OCI-LY1 (cell line): ENCODE results near the gene MAFB.

Experiments used
- H2AFZ ChIP-seq: fragments of 200-600 bp; sonication (generic), shearing (Covaris generic); 2 replicates; pipeline ENCODE4 v1.6.0; 2014; ENCODE audit warnings: antibody characterized with exemption, mild to moderate bottlenecking, low read length
- H3F3A ChIP-seq: fragments of 200-600 bp; sonication (generic), shearing (Covaris generic); 2 replicates; pipeline ENCODE4 v1.6.0; 2014; ENCODE audit warnings: mild to moderate bottlenecking, antibody characterized with exemption, low read length, moderate library complexity; ENCODE audit not compliant: insufficient read depth
- H3K27ac ChIP-seq: fragments of 200-600 bp; sonication (generic); 2 replicates; pipeline ENCODE4 v1.5.1; 2014; ENCODE audit warnings: low read length, mixed run types, mild to moderate bottlenecking, low read depth; ENCODE audit not compliant: poor library complexity, severe bottlenecking
- H3K27me3 ChIP-seq: fragments of 200-600 bp; sonication (generic); 2 replicates; pipeline ENCODE4 v1.6.0; 2014; ENCODE audit warnings: antibody characterized with exemption, mild to moderate bottlenecking, low read length, moderate library complexity; ENCODE audit not compliant: insufficient read depth
- H3K36me3 ChIP-seq: fragments of 200-600 bp; sonication (generic); 2 replicates; pipeline ENCODE4 v1.6.1; 2014; ENCODE audit warnings: mild to moderate bottlenecking, antibody characterized with exemption, low read length, moderate library complexity, mixed read lengths; ENCODE audit not compliant: insufficient read depth
- H3K4me1 ChIP-seq: fragments of 200-600 bp; sonication (generic); 2 replicates; pipeline ENCODE4 v1.5.1; 2014; ENCODE audit warnings: mild to moderate bottlenecking, low read length, moderate library complexity; ENCODE audit not compliant: insufficient read depth, severe bottlenecking
- H3K4me2 ChIP-seq: fragments of 200-600 bp; sonication (generic), shearing (Covaris generic); 2 replicates; pipeline ENCODE4 v1.6.1; 2014; ENCODE audit warnings: low read length
- H3K4me3 ChIP-seq: fragments of 200-600 bp; sonication (generic); 2 replicates; pipeline ENCODE4 v1.5.1; 2014; ENCODE audit warnings: low read length, low read depth, mild to moderate bottlenecking, mixed read lengths; ENCODE audit not compliant: poor library complexity, severe bottlenecking
- H3K79me2 ChIP-seq: fragments of 200-600 bp; shearing (Covaris generic); 2 replicates; pipeline ENCODE4 v1.6.1; 2016; ENCODE audit warnings: mixed run types, low read length, mixed read lengths; ENCODE audit not compliant: insufficient read depth
- H3K9ac ChIP-seq: fragments of 200-600 bp; sonication (generic), shearing (Covaris generic); 2 replicates; pipeline ENCODE4 v1.6.1; 2014; ENCODE audit warnings: mild to moderate bottlenecking, low read length, mixed read lengths
- H3K9me2 ChIP-seq: fragments of 200-600 bp; sonication (generic), shearing (Covaris generic); 2 replicates; pipeline ENCODE4 v1.6.1; 2014; ENCODE audit warnings: low read depth, mild to moderate bottlenecking, low read length, mixed read lengths
- H3K9me3 ChIP-seq: fragments of 200-600 bp; shearing (Covaris generic); 2 replicates; pipeline ENCODE4 v1.6.1; 2014; ENCODE audit warnings: low read length, mixed read lengths
- H4K20me1 ChIP-seq: fragments of 200-600 bp; sonication (generic), shearing (Covaris generic); 2 replicates; pipeline ENCODE4 v1.6.0; 2016; ENCODE audit warnings: mild to moderate bottlenecking, low read length; ENCODE audit not compliant: insufficient read depth
- EZH2 ChIP-seq: fragments of 200-600 bp; sonication (generic), shearing (Covaris generic); IDR thresholded peaks from 2 replicates; pipeline ENCODE4 v1.8.0; 2017; ENCODE audit warnings: borderline replicate concordance, mixed run types, mild to moderate bottlenecking, antibody characterized with exemption, low read length, moderate library complexity, mixed read lengths
- TF ChIP-seq, protein P1 (sequence below): fragments of 200-600 bp; sonication (generic), shearing (Covaris generic); IDR thresholded peaks from 2 replicates; pipeline ENCODE4 v1.5.1; 2017; ENCODE audit warnings: mild to moderate bottlenecking, antibody characterized with exemption, low read length, moderate library complexity, mixed read lengths

MAFB gene

DNA sequence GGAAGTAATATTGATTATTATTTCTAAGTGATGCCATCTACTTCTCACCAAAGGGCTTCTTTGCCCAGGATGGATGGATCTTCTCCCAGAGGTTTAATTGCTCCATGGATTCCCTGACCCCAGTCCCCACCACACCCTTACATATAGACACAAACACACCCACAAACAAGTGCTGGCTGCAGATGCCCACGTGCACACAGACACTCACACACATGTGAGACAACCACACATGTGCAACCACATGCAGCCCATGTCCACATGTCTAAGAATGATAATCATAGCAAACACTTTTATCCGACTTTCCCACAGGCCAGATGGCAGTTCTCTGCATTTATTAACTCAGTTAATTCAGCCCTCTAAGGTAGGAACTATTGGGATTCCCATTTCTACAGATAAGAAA lies 44.2 kb downstream of the MAFB start:
- TF ChIP-seq, protein P1, sequence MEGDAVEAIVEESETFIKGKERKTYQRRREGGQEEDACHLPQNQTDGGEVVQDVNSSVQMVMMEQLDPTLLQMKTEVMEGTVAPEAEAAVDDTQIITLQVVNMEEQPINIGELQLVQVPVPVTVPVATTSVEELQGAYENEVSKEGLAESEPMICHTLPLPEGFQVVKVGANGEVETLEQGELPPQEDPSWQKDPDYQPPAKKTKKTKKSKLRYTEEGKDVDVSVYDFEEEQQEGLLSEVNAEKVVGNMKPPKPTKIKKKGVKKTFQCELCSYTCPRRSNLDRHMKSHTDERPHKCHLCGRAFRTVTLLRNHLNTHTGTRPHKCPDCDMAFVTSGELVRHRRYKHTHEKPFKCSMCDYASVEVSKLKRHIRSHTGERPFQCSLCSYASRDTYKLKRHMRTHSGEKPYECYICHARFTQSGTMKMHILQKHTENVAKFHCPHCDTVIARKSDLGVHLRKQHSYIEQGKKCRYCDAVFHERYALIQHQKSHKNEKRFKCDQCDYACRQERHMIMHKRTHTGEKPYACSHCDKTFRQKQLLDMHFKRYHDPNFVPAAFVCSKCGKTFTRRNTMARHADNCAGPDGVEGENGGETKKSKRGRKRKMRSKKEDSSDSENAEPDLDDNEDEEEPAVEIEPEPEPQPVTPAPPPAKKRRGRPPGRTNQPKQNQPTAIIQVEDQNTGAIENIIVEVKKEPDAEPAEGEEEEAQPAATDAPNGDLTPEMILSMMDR: no peak
- no peak for TF ChIP-seq EZH2
- Histone ChIP-seq H3F3A (no peaks in the 10 kb centered on the region), H3K9me2 (no peaks in the 10 kb centered on the region), H3K36me3 (no peaks in the 10 kb centered on the region), H2AFZ (no peak overlapping the region), H3K4me2 (no peak overlapping the region), H3K79me2 (no peaks in the 10 kb centered on the region), H3K27me3 (no peaks in the 10 kb centered on the region), H4K20me1 (no peaks in the 10 kb centered on the region), H3K4me3 (no peak overlapping the region), H3K9ac (no peak overlapping the region), H3K4me1 (no peaks in the 10 kb centered on the region), H3K27ac (no peak overlapping the region), H3K9me3 (no peaks in the 10 kb centered on the region)

DNA sequence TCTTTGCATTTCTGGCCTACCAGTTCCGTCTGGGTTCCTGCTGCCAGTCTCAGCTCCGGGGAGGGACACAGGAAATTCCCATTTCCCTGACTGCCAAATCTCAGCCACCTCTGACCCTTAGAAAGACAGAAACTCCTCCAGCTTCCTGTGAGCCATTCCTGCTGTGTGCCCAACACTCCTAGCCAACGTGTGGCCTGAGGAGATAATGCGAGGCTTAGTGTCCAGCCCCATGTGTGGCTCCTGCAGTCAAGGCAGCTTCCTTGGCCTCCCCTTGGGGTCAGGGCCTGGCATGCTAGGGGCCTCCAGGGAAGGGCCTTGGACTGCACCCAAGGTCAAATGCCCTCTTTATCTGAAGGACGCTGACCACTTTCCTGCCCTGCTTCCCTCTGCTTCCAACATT lies 45.1 kb downstream of the MAFB start:
- no peaks in the 10 kb centered on the region for H3K36me3 ChIP-seq
- H3K9me2 ChIP-seq: no peaks in the 10 kb centered on the region
- H2AFZ ChIP-seq: no peak overlapping the region
- H3K4me3 ChIP-seq: no peak overlapping the region
- H3K4me1 ChIP-seq: no peaks in the 10 kb centered on the region
- no peak for TF ChIP-seq EZH2
- no peak overlapping the region for H3K4me2 ChIP-seq
- no peaks in the 10 kb centered on the region for H3K27me3 ChIP-seq
- H3F3A ChIP-seq: no peaks in the 10 kb centered on the region
- H3K9me3 ChIP-seq: no peaks in the 10 kb centered on the region
- no peak overlapping the region for H3K9ac ChIP-seq
- H3K79me2 ChIP-seq: no peaks in the 10 kb centered on the region
- H4K20me1 ChIP-seq: no peaks in the 10 kb centered on the region
- H3K27ac ChIP-seq: no peak overlapping the region

DNA sequence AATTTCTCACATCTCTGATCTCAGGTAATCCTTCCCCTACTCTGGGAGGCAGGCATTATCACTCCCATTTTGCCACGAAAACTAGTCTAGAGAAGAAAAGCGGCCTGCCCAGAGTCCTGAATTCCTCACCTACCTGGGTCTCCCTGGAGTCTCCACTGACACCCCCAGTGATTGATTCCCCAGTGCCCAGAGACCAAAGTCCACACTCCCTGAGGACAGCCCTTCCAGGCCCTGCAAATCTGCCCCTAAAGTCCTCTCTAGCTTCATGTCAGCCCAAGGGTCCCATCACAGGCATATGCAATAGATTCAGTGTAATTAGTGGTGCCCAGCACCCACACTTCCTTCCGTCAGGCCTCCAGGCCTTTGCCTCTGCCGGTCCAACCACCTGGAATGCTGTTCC lies 47.2 kb downstream of the MAFB start:
- no peaks in the 10 kb centered on the region for H3K9me3 ChIP-seq
- no peak overlapping the region for H3K27ac ChIP-seq
- no peaks in the 10 kb centered on the region for H3K27me3 ChIP-seq
- H3K4me3 ChIP-seq: no peak overlapping the region
- no peak overlapping the region for H2AFZ ChIP-seq
- no peak for TF ChIP-seq EZH2
- TF ChIP-seq, protein P1: no peak
- no peaks in the 10 kb centered on the region for H3F3A ChIP-seq
- H3K79me2 ChIP-seq: no peaks in the 10 kb centered on the region
- H3K4me1 ChIP-seq: no peaks in the 10 kb centered on the region
- H3K9me2 ChIP-seq: no peaks in the 10 kb centered on the region
- no peaks in the 10 kb centered on the region for H4K20me1 ChIP-seq
- no peaks in the 10 kb centered on the region for H3K36me3 ChIP-seq
- H3K9ac ChIP-seq: no peak overlapping the region
- no peak overlapping the region for H3K4me2 ChIP-seq

DNA sequence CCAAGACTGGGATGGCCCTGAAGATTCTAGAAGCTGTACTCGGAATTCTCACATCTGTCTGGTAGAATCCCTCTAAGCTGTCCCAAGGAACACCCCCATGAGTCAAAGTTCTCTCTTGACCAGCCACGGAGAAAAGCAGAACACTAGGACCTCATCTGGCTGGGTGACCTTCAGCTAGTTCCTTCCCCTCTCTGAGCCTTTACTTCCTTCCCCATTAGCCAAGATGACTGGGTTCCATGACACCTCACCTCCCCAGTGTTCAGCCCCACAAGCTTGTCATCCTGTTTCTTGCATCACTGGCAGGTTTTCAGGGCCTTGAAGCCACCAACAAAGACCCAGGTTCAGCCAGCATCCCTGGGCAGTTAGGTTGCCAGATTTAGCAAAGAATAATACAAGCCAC lies 47.8 kb downstream of the MAFB start:
- Histone ChIP-seq H3K36me3 (no peaks in the 10 kb centered on the region), H3K4me2 (no peak overlapping the region), H3K27me3 (no peaks in the 10 kb centered on the region), H3K27ac (no peak overlapping the region), H3K9me3 (no peaks in the 10 kb centered on the region), H3K9ac (no peak overlapping the region), H3K4me1 (no peaks in the 10 kb centered on the region), H3K79me2 (no peaks in the 10 kb centered on the region), H3F3A (no peaks in the 10 kb centered on the region), H4K20me1 (no peaks in the 10 kb centered on the region), H3K4me3 (no peak overlapping the region), H3K9me2 (no peaks in the 10 kb centered on the region), H2AFZ (no peak overlapping the region)
- TF ChIP-seq, protein P1: no peak
- TF ChIP-seq EZH2: no peak
